Measurements from ENCODE around the gene DNAH5.

Gene DNAH5

GRCh38 chr5:13735691-13736090, 208.8 kb downstream of the DNAH5 start:
- FAIRE-seq, result no peak
- DNase-seq (ENCODE audit: insufficient read length, low spot score), result no peak

GRCh38 chr5:13731121-13731628, 213.3 kb downstream of the DNAH5 start:
- DNase-seq (ENCODE audit: insufficient read length, low spot score) (no peak), FAIRE-seq (no peak)

GRCh38 chr5:13708906-13709305, 235.6 kb downstream of the DNAH5 start:
- DNase-seq (ENCODE audit: insufficient read length, low spot score) (no peak), FAIRE-seq (no peak)

- FAIRE-seq (no peak), DNase-seq (ENCODE audit: insufficient read length, low spot score) (no peak)
Observed at GRCh38 chr5:13708432-13708831, 236.1 kb downstream of the DNAH5 start.

GRCh38 chr5:13704396-13704795, 240.1 kb downstream of the DNAH5 start:
- FAIRE-seq (no peak), DNase-seq (ENCODE audit: insufficient read length, low spot score) (no peak)

- FAIRE-seq (no peak), DNase-seq (ENCODE audit: insufficient read length, low spot score) (no peak)
Observed at GRCh38 chr5:13700626-13701025, 243.9 kb downstream of the DNAH5 start.

GRCh38 chr5:13698885-13699284, 245.6 kb downstream of the DNAH5 start:
- FAIRE-seq, result no peak
- no peak for DNase-seq (ENCODE audit: insufficient read length, low spot score)

GRCh38 chr5:13695076-13695712, 249.3 kb downstream of the DNAH5 start:
- no peak for FAIRE-seq
- no peak for DNase-seq (ENCODE audit: insufficient read length, low spot score)

- DNase-seq (ENCODE audit: insufficient read length, low spot score) (no peak), FAIRE-seq (no peak)
Observed at GRCh38 chr5:13692172-13692571, 252.3 kb downstream of the DNAH5 start.

GRCh38 chr5:13676531-13676930, 268.0 kb downstream of the DNAH5 start:
- no peak for DNase-seq (ENCODE audit: insufficient read length, low spot score)
- no peak for FAIRE-seq

GRCh38 chr5:13674391-13674790, 270.1 kb downstream of the DNAH5 start:
- DNase-seq (ENCODE audit: insufficient read length, low spot score), result no peak
- no peak for FAIRE-seq

- FAIRE-seq (no peak), DNase-seq (ENCODE audit: insufficient read length, low spot score) (no peak)
Observed at GRCh38 chr5:13673511-13673910, 271.0 kb downstream of the DNAH5 start.

GRCh38 chr5:13664377-13664776, 280.1 kb downstream of the DNAH5 start:
- DNase-seq (ENCODE audit: insufficient read length, low spot score) (no peak), FAIRE-seq (no peak)

- DNase-seq (ENCODE audit: insufficient read length, low spot score), result no peak
- FAIRE-seq, result no peak
Observed at GRCh38 chr5:13662626-13663025, 281.9 kb downstream of the DNAH5 start.

GRCh38 chr5:13661272-13661671, 283.2 kb downstream of the DNAH5 start:
- no peak for DNase-seq (ENCODE audit: insufficient read length, low spot score)
- no peak for FAIRE-seq

GRCh38 chr5:13660072-13660471, 284.4 kb downstream of the DNAH5 start:
- FAIRE-seq, result no peak
- no peak for DNase-seq (ENCODE audit: insufficient read length, low spot score)

GRCh38 chr5:13659391-13659790, 285.1 kb downstream of the DNAH5 start:
- FAIRE-seq (no peak), DNase-seq (ENCODE audit: insufficient read length, low spot score) (no peak)

GRCh38 chr5:13658761-13659160, 285.7 kb downstream of the DNAH5 start:
- FAIRE-seq, result no peak
- no peak for DNase-seq (ENCODE audit: insufficient read length, low spot score)

- no peak for DNase-seq (ENCODE audit: insufficient read length, low spot score)
- FAIRE-seq, result no peak
Observed at GRCh38 chr5:13658152-13658551, 286.3 kb downstream of the DNAH5 start.

GRCh38 chr5:13653709-13654108, 290.8 kb downstream of the DNAH5 start:
- FAIRE-seq, result no peak

GRCh38 chr5:13649656-13650055, 294.8 kb downstream of the DNAH5 start:
- no peak for FAIRE-seq

More at GRCh38 chr5:13653709-13654108, 290.8 kb downstream of the DNAH5 start:
- no peak for DNase-seq (ENCODE audit: insufficient read length, low spot score)

GRCh38 chr5:13648822-13649221, 295.7 kb downstream of the DNAH5 start:
- DNase-seq (ENCODE audit: insufficient read length, low spot score), result no peak
- no peak for FAIRE-seq

More at GRCh38 chr5:13649656-13650055, 294.8 kb downstream of the DNAH5 start:
- no peak for DNase-seq (ENCODE audit: insufficient read length, low spot score)

GRCh38 chr5:13643734-13644133, 300.8 kb downstream of the DNAH5 start:
- DNase-seq (ENCODE audit: insufficient read length, low spot score), result no peak
- FAIRE-seq, result no peak
